ENCODE results near the gene COMMD2. TPM values are rescaled to one million over a fixed set of nuclear protein-coding genes. Genes with fewer than 3 reads are reported as not detected.

COMMD2 gene
- total RNA-seq, 2 experiments from 2014 or later, result 31.0 to 31.8 TPM

DNA sequence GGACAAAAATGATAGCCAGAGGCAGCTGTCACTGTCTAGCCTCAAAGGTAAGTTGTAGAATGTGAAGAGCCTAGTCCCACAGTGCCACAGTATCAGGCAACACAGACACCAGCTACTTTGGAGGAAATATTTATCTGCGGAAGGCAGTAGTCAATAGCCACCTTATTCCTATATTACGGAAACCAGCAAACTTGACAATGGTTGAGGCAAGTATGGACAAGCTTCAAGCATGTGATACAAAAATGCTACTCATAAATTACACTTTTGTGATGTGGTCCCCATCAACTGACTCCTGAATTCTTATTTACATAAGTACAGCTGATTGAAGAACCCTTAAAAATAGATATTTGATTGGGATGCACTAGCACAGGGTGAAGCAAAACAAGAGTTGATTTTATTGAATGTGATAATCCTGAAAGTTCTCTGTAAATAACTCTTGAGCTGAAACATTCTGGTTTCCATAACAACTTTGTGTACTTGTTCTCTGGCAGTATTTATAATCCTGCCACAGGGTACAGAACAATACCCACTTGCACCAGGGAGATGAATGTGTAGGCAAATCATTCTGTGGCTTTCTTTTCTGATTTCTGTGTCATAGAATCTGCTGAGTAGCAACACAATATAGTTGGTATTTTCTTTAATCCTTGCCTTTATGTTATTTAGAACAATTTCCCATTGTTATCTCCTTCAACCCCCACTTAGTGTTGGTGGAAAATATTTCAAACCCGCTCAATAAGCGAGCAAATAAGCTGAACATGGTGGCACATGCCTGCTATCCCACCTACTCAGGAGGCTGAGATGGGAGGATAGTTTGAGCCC, 40.4 kb upstream of the COMMD2 start, which contains the start of gene ANKUB1:
TSS of gene ANKUB1 (minus strand) at position 103 of the 819 bp plus-strand sequence. CDS start 188 bp downstream, outside the sequence.
- no peak for TF ChIP-seq CTCF (IDR thresholded peaks at IDR 0.05)

DNA sequence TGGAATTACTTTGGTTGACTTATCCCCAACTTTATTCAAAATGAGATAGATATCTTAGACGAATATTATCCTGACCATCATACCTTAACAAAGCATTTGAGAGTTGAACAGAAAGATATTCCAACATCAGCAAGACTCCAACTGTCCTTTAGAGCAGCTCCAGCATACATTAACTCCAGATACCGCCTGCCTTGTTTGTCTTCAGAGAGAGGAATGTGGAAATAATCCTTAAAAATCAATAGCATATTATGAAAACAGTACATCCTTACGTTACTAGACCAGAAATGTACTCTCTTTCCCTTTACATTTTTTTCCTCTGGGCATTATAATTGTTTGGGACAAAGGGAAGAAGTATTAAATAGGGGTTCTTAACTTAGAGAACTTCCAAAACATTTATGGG, 38.4 kb upstream of the COMMD2 start:
- DNase-seq (no peak), ATAC-seq (no peak)
- no peak for TF ChIP-seq CTCF (IDR thresholded peaks at IDR 0.05)
- ChIA-PET CTCF (no interaction called here), POLR2A (no interaction called here)
- Mint-ChIP-seq H3K27ac (no peak overlapping the region), H3K36me3 (ENCODE audit: low read depth) (no peaks in the 10 kb centered on the region), H3K9me3 (no peaks in the 10 kb centered on the region), H3K27me3 (peaks cover 13% of the 10 kb centered on the region), H3K4me1 (ENCODE audit: low read depth) (no peaks in the 10 kb centered on the region), H3K4me3 (no peak overlapping the region)
- intact Hi-C loops (cut with micrococcal nuclease), result no loop called here

More for the DNA sequence above, 40.4 kb upstream of the COMMD2 start, which contains the start of gene ANKUB1:
- Mint-ChIP-seq H3K27me3 (peaks cover 10% of the 10 kb centered on the region), H3K4me1 (ENCODE audit: low read depth) (no peaks in the 10 kb centered on the region), H3K36me3 (ENCODE audit: low read depth) (no peaks in the 10 kb centered on the region), H3K4me3 (no peak within 1 kb of the TSS), H3K27ac (no peak within 1 kb of the TSS), H3K9me3 (no peaks in the 10 kb centered on the region)
- ChIA-PET POLR2A (no interaction called here), CTCF (interaction anchor here (1.0 to 2.7 kb wide), 4 partner anchors 16 to 27 kb away, joined by 3 to 13 read pairs (median 4); no protein-coding TSS in a partner anchor)
- no peak for DNase-seq
- intact Hi-C loops (cut with micrococcal nuclease), result no loop called here
- ATAC-seq, result no peak

GRCh38 chr3:149790268-149790667, 38.0 kb upstream of the COMMD2 start:
- TF ChIP-seq CTCF (IDR thresholded peaks at IDR 0.05), result no peak
- intact Hi-C loops (cut with micrococcal nuclease), result no loop called here
- ChIA-PET CTCF (no interaction called here), POLR2A (no interaction called here)
- H3K4me1 Mint-ChIP-seq (ENCODE audit: low read depth), result no peaks in the 10 kb centered on the region
- no peaks in the 10 kb centered on the region for H3K9me3 Mint-ChIP-seq
- H3K4me3 Mint-ChIP-seq, result no peak overlapping the region
- DNase-seq (no peak), ATAC-seq (no peak)
- no peak overlapping the region for H3K27ac Mint-ChIP-seq
- H3K36me3 Mint-ChIP-seq (ENCODE audit: low read depth), result no peaks in the 10 kb centered on the region
- peaks cover 13% of the 10 kb centered on the region for H3K27me3 Mint-ChIP-seq

DNA sequence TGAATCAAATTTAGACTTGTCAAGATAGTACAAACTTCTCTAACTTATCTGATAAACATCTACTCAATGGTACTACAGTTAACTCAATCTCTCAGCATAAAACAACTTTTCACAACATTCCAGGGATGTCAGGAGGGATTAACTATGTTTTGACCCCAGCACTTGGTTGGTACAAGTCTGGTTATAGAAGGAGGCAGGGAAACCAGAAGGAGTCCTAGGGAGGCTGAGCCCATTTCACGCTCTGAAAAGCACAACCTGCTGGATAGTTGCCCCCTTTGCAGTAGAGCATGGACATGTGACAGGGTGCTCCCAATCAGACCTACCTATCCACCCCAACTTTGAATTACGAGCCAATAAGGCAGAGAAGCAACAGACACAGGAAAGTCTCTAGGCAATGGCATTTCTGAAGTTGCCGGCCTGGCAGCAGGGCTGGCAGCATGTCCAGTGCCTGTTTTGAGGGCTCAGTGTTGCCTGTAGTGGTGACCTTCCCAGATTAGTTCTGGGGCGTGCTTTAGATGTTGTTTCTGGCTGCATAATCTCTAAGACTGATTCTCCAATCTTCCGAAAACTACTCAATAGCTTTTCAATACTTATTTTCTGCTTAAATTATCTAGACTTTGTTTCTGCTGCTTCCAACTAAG, 31.9 kb upstream of the COMMD2 start:
- H3K36me3 Mint-ChIP-seq (ENCODE audit: low read depth), result no peaks in the 10 kb centered on the region
- H3K9me3 Mint-ChIP-seq, result no peaks in the 10 kb centered on the region
- no peak for DNase-seq
- TF ChIP-seq CTCF (IDR thresholded peaks at IDR 0.05), result no peak
- no peak for ATAC-seq
- no peaks in the 10 kb centered on the region for H3K4me1 Mint-ChIP-seq (ENCODE audit: low read depth)
- CTCF ChIA-PET, result interaction anchor here (0.9 to 3.3 kb wide), 2 partner anchors 13 to 24 kb away, joined by 5 to 19 read pairs; no protein-coding TSS in a partner anchor
- H3K4me3 Mint-ChIP-seq, result no peak overlapping the region
- intact Hi-C loops (cut with micrococcal nuclease), result no loop called here
- no peak overlapping the region for H3K27ac Mint-ChIP-seq
- POLR2A ChIA-PET, result no interaction called here
- peaks cover 7% of the 10 kb centered on the region for H3K27me3 Mint-ChIP-seq

GRCh38 chr3:149783576-149783975, 31.3 kb upstream of the COMMD2 start:
- no peak overlapping the region for H3K27ac Mint-ChIP-seq
- DNase-seq (no peak), ATAC-seq (no peak)
- POLR2A ChIA-PET, result no interaction called here
- no peaks in the 10 kb centered on the region for H3K9me3 Mint-ChIP-seq
- CTCF ChIA-PET, result interaction anchor here (0.9 to 3.3 kb wide), 2 partner anchors 12 to 25 kb away, joined by 5 to 19 read pairs; no protein-coding TSS in a partner anchor
- H3K36me3 Mint-ChIP-seq (ENCODE audit: low read depth), result no peaks in the 10 kb centered on the region
- H3K4me1 Mint-ChIP-seq (ENCODE audit: low read depth), result no peaks in the 10 kb centered on the region
- no peak for TF ChIP-seq CTCF (IDR thresholded peaks at IDR 0.05)
- H3K4me3 Mint-ChIP-seq, result no peak overlapping the region
- intact Hi-C loops (cut with micrococcal nuclease), result no loop called here
- H3K27me3 Mint-ChIP-seq, result peaks cover 7% of the 10 kb centered on the region
